Glomerular visceral epithelial cell (primary cell): ENCODE results near the gene PIK3R6.

Experiments used
- DNase-seq: peaks from one replicate; pipeline ENCODE4 v3.0.0-alpha.2; 2016; ENCODE audit errors: extremely low spot score

PIK3R6 gene

GRCh38 chr17:8798176-8798845 lies 69.2 kb downstream of the PIK3R6 start:
- no peak for DNase-seq

DNA sequence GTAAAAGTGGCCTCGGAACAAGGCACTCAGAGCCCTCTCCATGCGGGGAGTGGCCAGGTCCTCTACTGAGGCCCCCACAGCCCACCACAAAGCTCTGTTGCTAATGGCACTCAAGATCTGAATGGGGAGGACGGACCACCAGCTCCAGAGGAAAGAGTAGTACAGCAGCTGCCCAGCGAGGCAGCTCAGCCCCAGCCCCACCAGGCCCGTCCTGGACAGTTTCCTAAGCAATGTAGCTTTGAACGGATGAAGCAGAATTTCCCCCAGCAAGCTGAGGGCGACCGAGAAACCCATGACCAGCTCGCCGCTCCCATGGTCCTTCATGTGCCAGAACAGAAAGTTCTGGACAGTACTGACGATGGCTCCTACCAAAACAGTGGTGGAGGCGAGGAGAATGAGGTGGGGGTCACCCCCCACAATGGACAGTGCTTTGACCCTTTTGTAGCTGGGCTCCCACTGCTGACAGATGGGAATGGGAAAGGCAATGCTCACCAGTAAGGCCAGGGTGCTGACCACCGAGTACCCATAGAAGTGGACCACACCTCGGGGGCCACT lies 69.8 kb downstream of the PIK3R6 start:
- DNase-seq = no peak

DNA sequence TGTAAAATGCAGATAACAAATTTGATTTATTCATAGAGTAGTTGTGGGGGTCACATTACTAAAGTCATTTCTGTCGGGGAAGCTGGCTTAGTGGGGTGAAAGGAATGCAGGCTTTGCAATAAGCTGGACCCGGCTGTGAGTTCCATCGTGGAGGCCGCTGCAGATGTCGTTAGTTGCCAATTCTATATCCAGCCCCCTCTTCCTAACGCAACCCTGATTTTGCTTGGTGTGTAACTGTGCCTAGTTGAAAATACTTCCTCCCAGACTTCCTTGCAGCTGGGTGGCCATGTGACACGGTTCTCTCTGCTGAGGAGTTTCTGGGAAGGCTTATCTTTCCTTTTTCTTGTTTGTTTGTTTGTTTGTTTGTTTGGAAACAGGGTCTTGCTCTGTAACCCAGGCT lies 72.8 kb downstream of the PIK3R6 start:
- DNase-seq = no peak

DNA sequence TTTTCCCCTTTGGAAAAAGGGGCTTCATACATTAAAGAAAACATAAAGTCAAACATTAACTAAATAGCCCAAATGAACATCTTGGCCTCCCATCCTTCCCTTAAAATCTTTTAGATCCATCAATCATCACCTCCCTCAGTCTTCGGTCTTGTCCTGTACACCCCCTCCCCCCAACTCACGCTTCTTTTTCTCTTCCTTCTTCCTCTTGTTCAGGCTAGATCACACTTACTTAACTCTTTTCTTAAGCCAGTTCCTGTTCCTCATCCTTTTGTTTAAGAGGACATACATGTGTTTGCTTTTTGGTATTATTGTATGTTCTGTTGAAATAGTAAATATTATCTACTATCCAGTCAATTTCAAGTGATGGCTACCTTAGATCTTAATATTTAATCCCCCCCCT lies 73.8 kb downstream of the PIK3R6 start:
- no peak for DNase-seq

- DNase-seq = no peak
Measured at GRCh38 chr17:8792646-8793045, 74.8 kb downstream of the PIK3R6 start.

DNA sequence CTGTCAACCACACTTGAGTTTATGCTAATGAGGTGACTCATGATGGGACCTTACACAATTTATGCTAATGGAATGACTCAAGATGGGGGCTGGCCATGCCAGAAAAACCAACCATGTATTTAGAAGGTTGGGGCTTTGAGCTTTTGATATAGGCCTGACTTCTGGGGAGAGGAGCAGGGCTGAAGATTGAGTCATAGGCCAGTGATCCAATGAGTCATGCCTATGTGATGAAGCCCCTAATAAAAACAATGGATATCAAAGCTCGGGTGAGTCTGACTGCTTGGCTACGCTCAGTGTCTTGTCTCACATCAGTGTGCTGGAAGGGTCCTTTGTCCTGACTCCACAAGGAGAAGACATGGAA lies 75.6 kb downstream of the PIK3R6 start:
- peak; percentile 13 for DNase-seq

DNA sequence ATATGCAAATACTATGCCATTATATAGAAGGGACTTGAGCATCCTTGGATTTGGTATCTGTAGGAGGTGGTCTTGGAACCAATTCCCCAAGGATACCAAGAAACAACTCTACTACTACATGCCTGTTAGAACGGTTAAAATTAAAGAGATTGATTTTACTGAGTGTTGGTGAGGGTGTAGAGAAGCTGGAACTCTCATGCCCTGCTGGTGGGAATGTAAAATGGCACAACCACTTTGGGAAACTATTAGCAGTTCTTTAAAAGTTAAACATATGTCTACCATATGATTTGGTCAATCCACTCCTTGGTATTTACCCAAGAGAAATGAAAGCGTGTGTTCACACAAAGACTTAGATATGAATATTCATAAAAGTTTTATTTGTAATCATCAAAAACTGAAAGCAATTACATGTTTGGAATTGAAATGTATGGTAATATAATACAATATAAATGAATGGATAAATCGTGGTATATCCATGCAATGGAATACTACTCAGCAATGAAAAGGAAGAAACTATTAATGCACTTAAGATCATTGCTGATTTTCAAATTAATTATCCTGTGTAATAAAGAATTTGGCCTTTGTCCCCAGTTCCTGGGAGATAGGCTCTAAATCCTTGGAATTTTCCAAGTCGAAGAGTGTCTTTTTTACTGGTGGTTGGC lies 76.1 kb downstream of the PIK3R6 start:
- no peak for DNase-seq

GRCh38 chr17:8789743-8790142 lies 77.7 kb downstream of the PIK3R6 start:
- DNase-seq = no peak

DNA sequence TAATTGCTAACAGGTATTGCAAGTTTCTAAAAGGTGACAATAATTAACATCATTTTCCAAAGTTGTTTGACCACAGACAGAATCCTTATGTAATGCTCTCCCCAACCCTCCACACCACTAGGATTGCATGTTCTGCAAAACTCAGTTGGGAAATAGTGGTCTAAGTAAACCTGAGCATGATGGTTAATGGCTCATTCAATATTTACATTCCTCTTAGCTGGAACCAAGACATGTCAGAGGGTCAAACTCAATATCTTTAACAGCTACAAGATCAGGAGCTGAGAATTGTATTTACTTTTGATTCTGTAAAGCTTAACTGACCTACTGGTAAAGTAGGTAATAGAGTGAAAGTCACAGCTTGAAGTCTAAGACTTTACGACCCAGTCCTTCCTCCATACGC lies 78.5 kb downstream of the PIK3R6 start:
- no peak for DNase-seq

- peak; percentile 54 for DNase-seq
Measured at GRCh38 chr17:8785547-8786413, 81.7 kb downstream of the PIK3R6 start.

DNA sequence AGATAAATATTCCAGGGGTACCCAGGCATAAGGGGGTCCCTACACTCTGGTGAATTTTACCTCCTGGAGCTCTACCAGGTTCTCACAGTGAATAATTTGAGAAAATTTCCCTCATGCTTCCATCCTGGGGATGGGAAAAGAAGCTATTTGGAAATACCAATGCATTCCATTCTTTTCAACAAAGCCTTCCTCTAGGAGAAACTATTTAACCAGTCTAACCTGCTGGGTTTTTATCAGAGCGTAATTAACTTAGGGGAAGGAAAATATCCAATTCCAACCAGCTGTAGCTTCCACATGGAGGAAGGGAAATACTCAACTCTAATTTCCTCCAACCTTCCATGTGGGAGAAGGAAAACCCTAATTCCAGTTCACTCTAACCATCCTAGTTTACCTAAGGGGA lies 85.3 kb downstream of the PIK3R6 start:
- no peak for DNase-seq

DNA sequence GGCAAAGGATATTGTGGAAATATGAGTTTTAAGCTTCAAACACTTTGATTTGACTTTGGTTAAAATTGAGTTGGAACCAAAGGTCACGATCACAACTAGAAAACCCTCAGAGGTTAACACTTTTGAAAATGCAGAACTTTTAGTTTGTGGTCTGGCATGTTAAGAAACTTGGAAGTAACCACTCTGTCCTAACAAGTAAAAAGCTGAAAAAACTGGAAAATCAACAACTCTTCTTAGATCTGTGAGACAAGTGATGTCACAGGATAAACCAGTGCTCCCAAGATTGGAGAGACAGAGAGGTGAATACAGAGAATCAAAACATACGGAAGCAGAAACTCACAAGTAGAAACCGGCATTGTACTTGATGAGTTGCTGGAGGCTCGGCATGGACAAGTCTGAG lies 85.7 kb downstream of the PIK3R6 start:
- no peak for DNase-seq

DNA sequence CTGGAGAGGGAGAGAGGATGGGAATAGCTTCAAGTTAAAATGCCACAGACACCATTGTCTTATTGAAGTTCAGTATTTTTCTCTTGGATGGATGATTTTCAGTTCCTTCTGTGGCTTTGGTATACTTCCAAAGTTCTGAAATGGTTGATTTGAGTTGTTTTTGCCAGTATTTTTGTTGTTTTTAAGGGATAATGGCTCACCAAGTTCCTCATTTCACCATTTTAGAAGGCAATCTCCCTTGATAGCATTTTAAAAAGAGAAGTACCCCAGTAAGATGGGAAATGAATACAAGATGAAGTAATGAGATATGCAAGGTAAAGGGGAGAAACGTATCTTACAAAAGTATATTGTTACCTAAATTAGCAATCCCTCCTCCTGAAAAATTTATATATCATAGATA lies 90.6 kb downstream of the PIK3R6 start:
- no peak for DNase-seq

GRCh38 chr17:8776248-8776647 lies 91.2 kb downstream of the PIK3R6 start:
- DNase-seq = no peak

DNA sequence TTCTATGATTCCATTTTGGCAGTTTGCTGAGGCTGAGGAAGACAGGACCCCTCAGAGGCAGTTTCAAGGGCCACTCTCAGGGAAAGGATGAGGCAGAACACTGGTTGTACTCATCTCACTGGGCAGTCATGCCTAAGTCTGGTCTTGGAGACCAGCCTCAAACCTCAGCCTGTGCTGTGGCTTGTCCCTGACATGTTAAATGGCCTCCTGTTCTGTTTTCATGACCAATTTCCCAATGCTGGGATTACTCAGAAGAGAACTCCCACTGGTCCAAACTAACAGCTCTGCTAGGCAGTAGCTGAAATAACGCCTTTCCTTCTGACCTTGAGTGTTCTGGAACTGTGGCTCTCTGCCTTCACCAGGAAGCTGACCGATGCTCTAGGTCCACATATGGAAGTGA lies 100.7 kb downstream of the PIK3R6 start:
- DNase-seq = no peak

DNA sequence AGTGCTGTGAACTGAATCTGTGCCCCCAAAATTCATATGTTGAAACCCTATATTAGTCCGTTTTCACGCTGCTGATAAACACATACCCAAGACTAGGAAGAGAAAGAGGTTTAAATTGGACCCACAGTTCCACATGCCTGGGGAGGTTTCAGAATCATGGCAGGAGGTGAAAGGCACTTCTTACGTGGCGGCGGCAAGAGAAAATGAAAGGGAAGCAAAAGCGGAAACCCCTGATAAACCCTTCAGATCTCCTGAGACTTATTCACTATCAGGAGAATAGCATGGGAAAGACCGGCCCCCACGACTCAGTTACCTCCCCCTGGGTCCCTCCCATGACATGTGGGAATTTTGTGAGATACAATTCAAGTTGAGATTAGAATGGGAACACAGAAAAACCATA lies 105.5 kb downstream of the PIK3R6 start:
- no peak for DNase-seq

DNA sequence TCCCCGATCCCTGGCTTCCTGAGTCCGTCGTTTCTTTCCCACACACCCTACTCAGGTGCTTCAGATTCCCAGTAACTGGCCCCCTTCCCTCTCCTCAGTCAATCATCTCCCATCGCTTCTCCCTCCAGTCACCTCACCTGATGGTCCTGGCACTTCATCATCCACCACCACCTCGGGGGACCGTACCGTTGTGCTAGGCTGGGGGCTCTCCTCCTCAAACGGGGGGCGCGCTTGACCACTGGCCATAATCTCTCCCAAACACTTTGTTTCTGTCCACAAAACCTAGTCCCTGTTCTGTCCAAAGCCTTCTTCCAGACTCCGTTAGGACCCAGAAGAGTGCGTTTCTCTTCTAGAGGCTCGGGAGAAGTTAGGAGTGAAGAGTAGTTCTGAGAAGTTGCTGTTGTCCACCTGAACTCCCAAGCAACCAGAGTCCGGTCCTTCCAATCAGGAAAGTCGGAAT lies 109.3 kb downstream of the PIK3R6 start, which contains the start of gene SPDYE4:
TSS of gene SPDYE4 (minus strand) at position 410 of the 460 bp plus-strand sequence. CDS start at position 246, 164 bp downstream.
- DNase-seq = no peak

GRCh38 chr17:8757189-8757588 lies 110.3 kb downstream of the PIK3R6 start:
- no peak for DNase-seq

DNA sequence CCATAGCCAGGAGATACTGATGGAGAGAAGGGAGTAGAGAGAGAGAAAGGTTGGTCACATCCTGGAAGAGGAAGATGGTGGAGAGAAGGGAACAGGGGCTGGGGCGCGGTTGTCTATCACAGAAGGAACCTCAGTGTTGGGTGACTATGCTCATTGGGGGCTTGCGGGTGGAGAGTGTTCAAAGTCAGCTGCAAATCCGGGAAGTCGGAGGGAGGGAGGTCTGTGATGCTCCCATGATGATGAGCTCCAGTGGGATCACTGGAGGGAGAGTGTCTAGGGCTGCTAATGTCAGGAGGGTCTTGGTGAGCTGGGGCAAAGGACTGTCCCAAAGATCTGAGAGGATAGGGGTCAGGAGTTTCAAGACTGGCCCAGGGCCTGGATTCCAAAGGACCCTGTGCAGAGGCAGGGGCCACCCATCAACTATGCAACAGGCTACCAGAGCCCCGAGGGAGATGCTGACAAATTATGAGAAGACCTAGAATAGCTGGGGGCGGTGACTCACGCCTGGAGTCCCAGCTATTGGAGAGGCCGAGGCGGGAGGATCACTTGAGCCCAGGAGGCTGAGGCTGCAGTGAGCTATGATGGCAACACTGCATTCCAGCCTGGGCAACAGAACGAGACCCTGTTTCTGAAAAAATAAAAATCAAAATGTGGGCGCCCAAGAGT lies 111.8 kb downstream of the PIK3R6 start:
- DNase-seq = no peak

DNA sequence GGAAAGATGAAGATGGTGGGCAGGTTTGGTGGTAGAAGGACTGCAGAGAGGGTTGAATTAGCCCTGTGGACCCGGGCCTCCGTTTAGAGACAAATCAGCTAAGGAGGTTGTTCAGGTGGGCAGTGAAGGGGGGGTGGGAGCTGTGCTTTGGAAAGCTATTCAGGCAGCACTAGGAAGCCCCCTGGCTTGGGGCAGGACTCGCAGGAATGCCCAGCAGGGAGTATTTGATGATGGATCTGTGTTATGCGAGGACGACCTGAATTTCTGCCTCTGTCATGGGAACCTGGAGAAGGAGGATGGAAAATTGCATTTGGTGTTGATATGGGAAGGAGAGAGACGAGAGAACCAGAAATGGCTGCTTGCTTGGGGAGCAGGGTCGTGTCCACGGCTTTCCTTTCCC lies 112.6 kb downstream of the PIK3R6 start:
- no peak for DNase-seq

GRCh38 chr17:8753976-8754440 lies 113.5 kb downstream of the PIK3R6 start:
- DNase-seq = no peak
